ENCODE results near the gene KLHL29. TPM values are rescaled to one million over a fixed set of nuclear protein-coding genes. Genes with fewer than 3 reads are reported as not detected.

KLHL29 gene
- total RNA-seq, 1 experiment from 2014 or later = 2.4 TPM

- no peak overlapping the region for H3K27ac ChIP-seq (ENCODE audit: insufficient read length, low read depth, low read length)
- no peak for TF ChIP-seq CTCF (conservative IDR thresholded peaks at IDR 0.05)
- H3K23ac ChIP-seq (ENCODE audit: insufficient read length, low read depth, low read length) = no peak overlapping the region
- no peak overlapping the region for H3K4ac ChIP-seq (ENCODE audit: low read depth, low read length)
- H3K9ac ChIP-seq (ENCODE audit: extremely low read depth, insufficient read length, low read length) = no peak overlapping the region
- no peak overlapping the region for H3K4me2 ChIP-seq (ENCODE audit: insufficient read depth, insufficient read length, low read length)
- Mint-ChIP-seq H3K27ac (no peak overlapping the region; a peak in 2 of 7 replicates), H3K27me3 (ENCODE audit: low read depth) (no peaks in the 10 kb centered on the region; the same call in 1 of the 2 replicates), H3K9me3 (no peaks in the 10 kb centered on the region), H3K4me1 (peaks cover 10 to 16% of the 10 kb centered on the region in 2 experiments), H3K36me3 (ENCODE audit: insufficient read depth in 1 of 3, low read depth in 3 of 3) (no peaks in the 10 kb centered on the region), H3K4me3 (no peak overlapping the region)
- H3K18ac ChIP-seq (ENCODE audit: insufficient read length, low read depth, low read length) = no peak overlapping the region
- no CpG with 5 or more reads among the region's 18 CpGs for WGBS (ENCODE audit: extremely low coverage, insufficient read length, low lambda C conversion rate)
- no peak overlapping the region for H2AK5ac ChIP-seq (ENCODE audit: insufficient read length, low read length)
- no peak overlapping the region for H2BK20ac ChIP-seq (ENCODE audit: low read depth, low read length, poor library complexity, severe bottlenecking)
- no peak overlapping the region for H2BK12ac ChIP-seq (ENCODE audit: insufficient read length, low read depth, low read length)
- no peak overlapping the region for H2BK15ac ChIP-seq (ENCODE audit: low read depth, low read length)
- no peak overlapping the region for H3K56ac ChIP-seq (ENCODE audit: insufficient read length, low read depth, low read length)
- no peak for DNase-seq
- no peak overlapping the region for H4K5ac ChIP-seq (ENCODE audit: insufficient read length, low read depth, low read length)
- no peak overlapping the region for H3T11ph ChIP-seq (ENCODE audit: low read length)
- no peak overlapping the region for H2BK120ac ChIP-seq (ENCODE audit: low read depth, low read length, poor library complexity, severe bottlenecking)
- no peaks in the 10 kb centered on the region for H3K9me3 ChIP-seq (ENCODE audit: control insufficient read depth, low read depth, low read length)
- H3K79me2 ChIP-seq (ENCODE audit: insufficient read depth, low read length) = no peaks in the 10 kb centered on the region
- H3K79me1 ChIP-seq (ENCODE audit: insufficient read depth, low read depth, low read length, poor library complexity, severe bottlenecking) = no peaks in the 10 kb centered on the region
- no peaks in the 10 kb centered on the region for H4K20me1 ChIP-seq (ENCODE audit: control insufficient read depth, insufficient read depth, insufficient read length)
- H3K27me3 ChIP-seq (ENCODE audit: insufficient read depth, low read length) = no peaks in the 10 kb centered on the region
- no peaks in the 10 kb centered on the region for H3K23me2 ChIP-seq (ENCODE audit: insufficient read length, low read depth, low read length, poor library complexity, severe bottlenecking)
- no peak overlapping the region for H4K8ac ChIP-seq (replicated peaks; ENCODE audit: insufficient read length, low read depth, low read length)
- H2BK5ac ChIP-seq (ENCODE audit: insufficient read length, low read length) = no peak overlapping the region
- no peak overlapping the region for H4K91ac ChIP-seq (ENCODE audit: insufficient read length, low read depth, low read length)
- no peak overlapping the region for H3K14ac ChIP-seq (ENCODE audit: insufficient read depth, low read length)
- H3K4me1 ChIP-seq (ENCODE audit: insufficient read depth, low read length) = no peaks in the 10 kb centered on the region; the same call in 1 of the 2 replicates
- no peak overlapping the region for H2AFZ ChIP-seq (ENCODE audit: low read length)
These were observed 203.7 kb downstream of the KLHL29 start for GRCh38 chr2:23588508-23589201.
